Smooth muscle cell (in vitro differentiated cells): ENCODE results near the gene ZMYND8. TPM values are rescaled to one million over a fixed set of nuclear protein-coding genes. Genes with fewer than 3 reads are reported as not detected.

Experiments
- DNase-seq: peaks from one replicate; lab custom pipeline; 2025; ENCODE audit not compliant: unreplicated experiment; lab: John Stamatoyannopoulos, UW
- H2AFZ ChIP-seq: fragments of 200-600 bp; sonication (generic); 2 replicates; pipeline ENCODE4 v1.6.0; 2016; ENCODE audit warnings: antibody characterized with exemption, low read depth, mild to moderate bottlenecking
- H3F3A ChIP-seq: fragments of 200-600 bp; sonication (generic); 2 replicates; pipeline ENCODE4 v1.6.0; 2017; ENCODE audit warnings: antibody characterized with exemption, low read depth
- H3K27ac ChIP-seq: fragments of 200-600 bp; sonication (generic); 2 replicates; pipeline ENCODE4 v1.5.1; 2016; ENCODE audit warnings: low read depth, mild to moderate bottlenecking
- H3K27me3 ChIP-seq: fragments of 200-600 bp; sonication (generic); 2 replicates; pipeline ENCODE4 v1.6.1; 2016; ENCODE audit warnings: low read depth, mild to moderate bottlenecking
- H3K36me3 ChIP-seq: fragments of 200-600 bp; sonication (generic); 2 replicates; pipeline ENCODE4 v1.5.1; 2016; ENCODE audit warnings: low read depth
- H3K4me1 ChIP-seq: fragments of 200-600 bp; sonication (generic); 2 replicates; pipeline ENCODE4 v1.5.1; 2016; ENCODE audit warnings: low read depth
- H3K4me2 ChIP-seq: fragments of 200-600 bp; sonication (generic); 2 replicates; pipeline ENCODE4 v1.6.0; 2016; ENCODE audit warnings: mild to moderate bottlenecking
- H3K4me3 ChIP-seq: fragments of 200-600 bp; sonication (generic); 2 replicates; pipeline ENCODE4 v1.5.1; 2016; ENCODE audit warnings: mild to moderate bottlenecking
- H3K79me2 ChIP-seq: fragments of 200-600 bp; sonication (generic); 2 replicates; pipeline ENCODE4 v1.6.0; 2016; ENCODE audit warnings: low read depth, mild to moderate bottlenecking
- H3K9ac ChIP-seq: fragments of 200-600 bp; sonication (generic); 2 replicates; pipeline ENCODE4 v1.6.0; 2016; ENCODE audit warnings: low read depth
- H3K9me3 ChIP-seq: fragments of 200-600 bp; sonication (generic); replicated peaks from 2 replicates; pipeline ENCODE4 v1.5.1; 2016; ENCODE audit warnings: low read depth
- H4K20me1 ChIP-seq: fragments of 200-600 bp; sonication (generic); 2 replicates; pipeline ENCODE4 v1.6.0; 2016; ENCODE audit warnings: low read depth
- WGBS: methylation state at CpG from one replicate; pipeline ENCODE4 v1.1.7; 2016; ENCODE audit warnings: low lambda C conversion rate; 5-methylcytosine and 5-hydroxymethylcytosine counted together
- polyA plus RNA-seq: library from polyadenylated mRNA; unstranded; fragments of >200 nt; fragmentation: Nextera tagmentation; extraction: Ambion mirVana; gene quantifications from 2 replicates; pipeline ENCODE4 v1.2.1, GENCODE V29; 2016
- total RNA-seq: library from RNA; depleted of rRNA; stranded (reverse); fragments of >200 nt; gene quantifications from 2 replicates; pipeline ENCODE4 v1.2.3, GENCODE V29; 2014
- TF ChIP-seq, protein P1 (sequence below): fragments of 200-600 bp; sonication (generic); IDR thresholded peaks from 2 replicates; pipeline ENCODE4 v1.5.1; 2017; ENCODE audit warnings: borderline replicate concordance, mild to moderate bottlenecking, antibody characterized with exemption; ENCODE audit not compliant: insufficient read depth, poor library complexity, severe bottlenecking

ZMYND8 gene
- total and polyA plus RNA-seq, 2 experiments from 2014 or later: 15.2 to 24.1 TPM

DNA sequence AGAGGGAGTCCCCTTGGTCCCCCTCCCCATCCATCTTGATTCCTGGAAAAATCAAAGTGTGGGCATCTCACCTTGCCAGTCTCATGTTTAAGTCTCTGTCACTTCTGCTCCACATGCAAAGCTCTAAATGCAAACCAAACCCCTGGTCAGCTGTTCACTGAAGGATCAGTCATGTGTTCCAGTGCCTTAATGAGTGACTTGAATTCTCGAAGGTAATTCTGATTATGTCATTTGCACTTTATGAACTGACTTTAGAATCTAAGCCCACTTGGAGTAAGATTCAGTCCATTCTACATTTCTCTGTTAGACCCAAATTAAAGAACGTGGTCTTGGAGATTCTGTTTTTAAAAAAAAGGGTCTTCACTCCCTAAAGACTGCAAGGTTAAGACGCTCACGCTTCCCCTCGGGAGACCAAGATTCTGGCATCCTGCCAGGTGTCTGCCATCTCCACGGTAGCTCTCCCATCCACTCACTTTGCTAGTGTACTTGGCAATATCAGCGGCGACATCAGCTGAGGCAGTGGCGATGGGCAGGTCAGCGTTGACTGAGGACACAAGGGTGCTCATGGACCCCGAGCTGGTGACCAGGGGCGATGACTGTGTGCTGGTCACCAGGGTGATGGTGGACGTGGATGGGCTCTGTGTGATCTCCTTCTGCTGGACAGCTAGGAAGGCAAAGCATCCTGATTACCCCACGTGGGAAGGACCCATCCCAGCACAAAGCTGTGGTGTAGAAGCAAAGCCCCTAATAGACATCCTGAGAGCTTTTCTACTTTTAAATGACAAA, 120.5 kb downstream of the ZMYND8 start:
- TF ChIP-seq, protein P1, sequence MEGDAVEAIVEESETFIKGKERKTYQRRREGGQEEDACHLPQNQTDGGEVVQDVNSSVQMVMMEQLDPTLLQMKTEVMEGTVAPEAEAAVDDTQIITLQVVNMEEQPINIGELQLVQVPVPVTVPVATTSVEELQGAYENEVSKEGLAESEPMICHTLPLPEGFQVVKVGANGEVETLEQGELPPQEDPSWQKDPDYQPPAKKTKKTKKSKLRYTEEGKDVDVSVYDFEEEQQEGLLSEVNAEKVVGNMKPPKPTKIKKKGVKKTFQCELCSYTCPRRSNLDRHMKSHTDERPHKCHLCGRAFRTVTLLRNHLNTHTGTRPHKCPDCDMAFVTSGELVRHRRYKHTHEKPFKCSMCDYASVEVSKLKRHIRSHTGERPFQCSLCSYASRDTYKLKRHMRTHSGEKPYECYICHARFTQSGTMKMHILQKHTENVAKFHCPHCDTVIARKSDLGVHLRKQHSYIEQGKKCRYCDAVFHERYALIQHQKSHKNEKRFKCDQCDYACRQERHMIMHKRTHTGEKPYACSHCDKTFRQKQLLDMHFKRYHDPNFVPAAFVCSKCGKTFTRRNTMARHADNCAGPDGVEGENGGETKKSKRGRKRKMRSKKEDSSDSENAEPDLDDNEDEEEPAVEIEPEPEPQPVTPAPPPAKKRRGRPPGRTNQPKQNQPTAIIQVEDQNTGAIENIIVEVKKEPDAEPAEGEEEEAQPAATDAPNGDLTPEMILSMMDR: no peak
- H3K36me3 ChIP-seq: no peaks in the 10 kb centered on the region

DNA sequence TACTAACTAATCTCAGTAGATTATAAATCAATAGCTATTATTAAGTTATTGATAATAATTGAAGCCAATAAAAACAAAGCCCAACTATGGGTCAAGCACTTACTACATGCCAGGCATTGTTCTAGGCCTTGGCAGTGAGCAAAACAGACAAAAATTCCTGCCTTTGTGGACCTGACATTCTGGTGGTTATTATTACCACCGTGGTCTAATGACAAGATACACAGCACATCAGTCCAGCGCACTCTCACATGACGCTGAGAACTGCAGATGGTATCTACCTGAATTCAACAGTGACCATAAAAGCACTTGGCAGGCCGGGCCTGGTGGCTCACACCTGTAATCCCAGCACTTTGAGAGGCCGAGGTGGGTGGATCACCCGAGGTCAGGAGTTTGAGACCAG, 121.4 kb downstream of the ZMYND8 start:
- H3K4me1 ChIP-seq: no peaks in the 10 kb centered on the region
- H3K4me2 ChIP-seq: no peak overlapping the region
- H3F3A ChIP-seq: no peaks in the 10 kb centered on the region
- H3K27me3 ChIP-seq: no peaks in the 10 kb centered on the region
- TF ChIP-seq, protein P1: no peak
- H3K9ac ChIP-seq: no peak overlapping the region
- no peaks in the 10 kb centered on the region for H3K9me3 ChIP-seq
- H2AFZ ChIP-seq: no peak overlapping the region
- no peak overlapping the region for H3K27ac ChIP-seq
- H3K36me3 ChIP-seq: no peaks in the 10 kb centered on the region
- H3K4me3 ChIP-seq: no peak overlapping the region
- peaks cover 15% of the 10 kb centered on the region for H4K20me1 ChIP-seq
- peaks cover 10% of the 10 kb centered on the region for H3K79me2 ChIP-seq
- no peak for DNase-seq
- WGBS: 98% methylated on average over 6 of the region's 6 CpGs

More for the DNA sequence above, 120.5 kb downstream of the ZMYND8 start:
- Histone ChIP-seq H3K79me2 (peaks cover 13% of the 10 kb centered on the region), H4K20me1 (peaks cover 6% of the 10 kb centered on the region), H3F3A (no peaks in the 10 kb centered on the region), H2AFZ (no peak overlapping the region), H3K4me1 (no peaks in the 10 kb centered on the region), H3K27ac (no peak overlapping the region), H3K4me2 (no peak overlapping the region), H3K4me3 (no peak overlapping the region), H3K27me3 (no peaks in the 10 kb centered on the region), H3K9ac (no peak overlapping the region), H3K9me3 (no peaks in the 10 kb centered on the region)
- DNase-seq: no peak
- WGBS: 98% methylated on average over 14 of the region's 14 CpGs

DNA sequence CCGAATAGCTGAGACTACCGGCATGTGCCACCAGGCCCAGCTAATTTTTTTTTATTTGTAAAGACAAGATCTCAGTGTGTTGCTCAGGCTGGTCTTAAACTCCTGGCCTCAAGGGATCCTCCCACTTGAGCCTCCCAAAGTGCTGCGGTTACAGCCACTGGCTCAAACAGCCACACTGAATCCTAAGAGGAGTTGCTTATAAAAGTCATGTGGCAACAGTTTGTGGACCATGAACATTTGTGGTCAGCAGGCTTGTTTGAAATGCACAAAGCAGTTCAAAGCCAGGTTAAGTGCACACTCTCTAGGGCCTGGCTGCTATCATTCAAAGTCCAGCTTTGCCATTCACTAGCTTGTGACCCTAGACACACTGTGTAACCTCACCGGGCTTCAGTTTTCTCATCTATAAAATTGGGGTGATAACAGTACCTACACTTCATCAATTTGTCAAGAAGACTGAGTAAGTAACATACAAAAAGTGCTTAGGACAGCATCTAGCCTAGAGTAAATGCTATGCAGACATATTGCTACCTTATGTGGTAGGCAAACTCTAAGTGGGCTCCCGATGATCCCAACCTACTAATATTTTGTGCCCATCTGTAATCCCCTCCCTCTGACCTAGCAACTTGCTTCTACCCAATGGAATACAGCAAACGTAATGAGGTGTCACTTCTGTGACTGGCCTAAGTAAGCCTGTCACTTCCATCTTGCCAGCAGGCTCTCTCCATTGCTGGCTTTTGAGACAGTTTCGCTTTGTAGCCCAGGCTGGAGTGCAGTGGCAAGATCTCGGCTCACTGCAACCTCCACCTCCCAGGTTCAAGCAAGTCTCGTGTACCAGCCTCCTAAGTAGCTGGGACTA, 122.9 kb downstream of the ZMYND8 start:
- peaks cover 9% of the 10 kb centered on the region for H3K36me3 ChIP-seq
- no peaks in the 10 kb centered on the region for H3K27me3 ChIP-seq
- peaks cover 15% of the 10 kb centered on the region for H4K20me1 ChIP-seq
- no peak for DNase-seq
- H3K27ac ChIP-seq: no peak overlapping the region
- no peaks in the 10 kb centered on the region for H3K9me3 ChIP-seq
- H3F3A ChIP-seq: no peaks in the 10 kb centered on the region
- TF ChIP-seq, protein P1: no peak
- no peak overlapping the region for H2AFZ ChIP-seq
- 93% methylated on average over 9 of the region's 9 CpGs for WGBS
- H3K4me3 ChIP-seq: no peak overlapping the region
- H3K4me2 ChIP-seq: no peak overlapping the region
- H3K79me2 ChIP-seq: peaks cover 4% of the 10 kb centered on the region
- no peak overlapping the region for H3K9ac ChIP-seq
- no peaks in the 10 kb centered on the region for H3K4me1 ChIP-seq
